DMS 273 (cell line): Measurements from ENCODE around the gene PHC3.
"Not testable (repeated sequence)": the region's sequence is repeated elsewhere in the genome, so short reads cannot be mapped to it uniquely, and the experiment has no call there.

Experiments
- DNase-seq: peaks from one replicate; lab custom pipeline; 2025; ENCODE audit not compliant: unreplicated experiment; lab: John Stamatoyannopoulos, UW

PHC3 gene

GRCh38 chr3:170130532-170130931 lies 51.0 kb downstream of the PHC3 start:
- DNase-seq: no peak

- peak; percentile 49 for DNase-seq
Observed at GRCh38 chr3:170128977-170129431, 52.5 kb downstream of the PHC3 start.

DNA sequence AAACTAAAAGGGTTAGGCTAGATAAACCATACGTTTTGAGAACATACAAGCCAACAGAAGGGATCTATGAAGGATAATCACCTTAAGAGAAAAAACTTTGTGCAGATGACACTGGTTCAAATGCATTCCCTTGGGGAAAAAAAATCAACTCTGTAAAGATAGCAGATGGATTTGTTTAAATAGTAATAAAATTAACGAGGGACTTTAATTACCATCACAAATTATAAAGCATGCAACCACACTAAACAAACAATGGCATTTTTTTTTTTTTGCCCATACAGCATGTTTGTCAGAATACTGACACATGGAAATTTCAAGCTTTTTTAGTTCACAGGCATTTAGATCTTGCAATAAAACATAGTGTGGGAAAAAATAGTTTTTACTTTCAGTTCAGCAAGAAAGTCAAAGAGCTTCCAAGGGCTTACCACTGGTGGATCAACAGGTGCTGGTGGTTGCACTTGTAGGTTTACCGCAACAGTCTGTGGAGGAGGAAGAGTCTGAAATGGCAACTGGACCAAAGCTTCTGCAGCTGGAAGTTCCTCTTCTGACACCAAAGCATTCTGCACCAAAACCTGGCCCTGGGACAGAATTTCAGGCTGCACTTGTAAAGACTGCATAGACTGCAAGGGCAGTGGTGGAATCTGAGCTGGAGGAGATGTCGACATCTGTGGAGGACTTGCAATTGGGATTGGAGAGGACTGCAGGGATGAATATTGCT lies 53.1 kb downstream of the PHC3 start:
- DNase-seq: peak; percentile 47

DNA sequence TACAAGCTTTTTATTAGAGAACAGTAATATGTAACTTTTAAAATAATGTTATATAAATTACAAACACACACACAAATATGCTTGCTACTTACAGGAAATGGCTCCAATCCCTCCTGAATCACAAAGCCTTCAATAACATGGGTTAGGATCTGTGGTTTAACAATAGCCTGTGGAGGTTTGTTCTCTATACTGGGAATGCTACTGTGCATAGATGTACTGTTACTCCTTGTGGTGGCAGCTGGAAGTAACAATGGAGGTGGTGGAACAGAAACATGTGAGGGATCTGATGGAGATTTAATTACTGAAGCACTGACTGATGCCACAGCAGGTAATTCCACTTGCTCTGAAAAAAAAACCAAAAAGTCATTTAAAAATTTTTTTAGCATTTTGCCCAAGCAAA lies 64.4 kb downstream of the PHC3 start:
- peak; percentile 32 for DNase-seq

GRCh38 chr3:170114165-170114564 lies 67.4 kb downstream of the PHC3 start:
- not testable (repeated sequence) for DNase-seq

DNA sequence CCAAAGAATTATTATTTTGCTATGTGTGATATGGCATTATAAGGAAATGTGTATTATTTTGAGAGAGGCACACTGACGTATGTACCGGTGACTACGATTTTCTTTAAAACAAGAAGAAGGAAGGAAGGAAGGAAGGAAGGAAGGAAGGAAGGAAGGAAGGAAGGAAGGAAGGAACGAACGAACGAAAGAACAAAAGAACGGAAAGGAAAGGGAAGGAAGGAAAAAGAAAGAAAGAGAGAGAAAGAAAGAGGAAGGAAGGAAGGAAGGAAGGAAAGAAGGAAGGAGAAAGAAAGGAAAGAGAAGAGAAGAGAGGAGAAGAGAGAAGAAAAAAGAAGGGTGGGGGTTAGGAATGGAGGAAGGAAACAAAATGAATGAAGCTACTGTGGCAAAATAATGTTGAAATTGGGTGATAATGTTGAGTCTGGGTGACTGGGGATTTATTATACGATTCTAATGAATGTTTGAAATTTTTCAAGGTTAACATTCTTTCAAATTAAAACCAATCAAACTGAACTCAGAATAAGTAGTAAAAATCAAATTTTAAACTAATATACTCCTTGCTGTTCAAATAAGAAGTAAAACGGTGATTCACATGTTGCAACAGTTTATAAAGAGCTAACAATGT lies 70.3 kb downstream of the PHC3 start:
- no peak for DNase-seq

DNA sequence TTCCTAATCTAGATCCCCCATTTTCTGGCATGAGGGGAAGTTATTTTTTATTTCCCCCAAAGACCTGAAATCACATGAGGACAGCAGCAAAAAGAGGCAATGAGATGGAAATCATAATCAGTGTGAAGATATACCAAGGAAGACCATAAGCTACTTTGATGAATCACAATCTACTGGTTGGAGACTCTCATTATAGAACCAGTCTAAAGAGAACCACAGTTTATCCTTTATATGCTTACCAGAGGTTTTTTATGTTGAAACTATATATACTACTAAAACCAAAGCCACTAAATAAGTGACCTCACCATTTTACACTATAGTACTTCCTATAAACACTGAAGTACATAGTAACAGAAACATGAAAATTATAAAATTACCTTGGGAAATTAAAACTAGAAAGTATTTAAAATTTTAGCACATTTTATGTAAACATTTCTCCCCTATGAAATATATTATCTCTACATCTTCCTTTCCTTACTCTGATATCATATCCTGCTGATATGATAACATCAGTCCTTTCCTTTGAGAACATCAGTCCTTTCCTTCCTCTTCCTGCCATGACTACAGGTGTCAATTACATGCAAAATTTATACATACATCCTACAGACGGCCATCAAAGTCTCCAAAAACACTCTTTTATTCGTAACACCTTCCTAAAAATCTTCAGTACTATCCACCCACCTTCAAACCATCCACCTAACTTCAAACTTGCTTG lies 71.8 kb downstream of the PHC3 start:
- no peak for DNase-seq

- DNase-seq: no peak
Observed at GRCh38 chr3:170108955-170109354, 72.6 kb downstream of the PHC3 start.

GRCh38 chr3:170107941-170108340 lies 73.6 kb downstream of the PHC3 start:
- DNase-seq: no peak

- no peak for DNase-seq
Observed at GRCh38 chr3:170102431-170102830, 79.1 kb downstream of the PHC3 start.

- no peak for DNase-seq
Observed at GRCh38 chr3:170100944-170101343, 80.6 kb downstream of the PHC3 start.

DNA sequence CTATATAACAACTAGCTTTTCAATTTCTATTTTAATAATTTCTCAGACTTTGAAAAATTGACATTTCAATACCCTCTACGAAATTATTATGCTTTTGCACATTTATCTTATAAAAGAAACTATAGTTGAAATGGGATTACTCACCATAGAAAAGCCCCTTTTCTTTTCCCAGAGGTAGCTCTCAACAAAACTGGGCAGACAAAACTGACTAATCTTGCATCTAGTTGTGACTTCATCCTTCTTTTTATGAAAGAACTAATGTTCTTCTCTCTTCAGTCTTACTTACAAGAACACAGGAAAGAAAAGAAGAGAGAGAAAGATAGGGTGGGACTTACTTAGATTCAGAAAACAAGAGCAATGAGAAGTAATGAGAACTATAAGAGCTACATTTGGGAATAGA lies 82.8 kb downstream of the PHC3 start:
- DNase-seq: no peak

DNA sequence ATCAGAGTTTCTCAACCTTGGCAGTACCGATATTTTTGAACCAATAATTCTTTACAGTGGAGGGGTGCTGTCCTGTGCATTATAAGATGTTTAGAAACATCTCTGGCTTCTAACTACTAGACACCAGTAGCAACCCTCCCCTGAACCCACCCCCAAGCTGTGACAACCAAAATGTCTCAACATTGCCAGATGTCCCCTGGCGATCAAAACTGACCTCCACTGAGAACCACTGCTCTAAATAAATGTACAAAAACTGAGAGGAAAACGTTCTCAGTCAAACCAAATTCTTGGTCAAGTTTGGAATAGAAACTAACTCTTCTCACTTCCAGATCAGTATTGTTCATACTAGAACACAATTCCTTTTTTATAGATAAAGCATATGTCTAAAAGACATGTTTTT lies 85.2 kb downstream of the PHC3 start:
- no peak for DNase-seq

GRCh38 chr3:170095771-170096170 lies 85.8 kb downstream of the PHC3 start:
- DNase-seq: no peak

- DNase-seq: no peak
Observed at GRCh38 chr3:170092907-170093306, 88.6 kb downstream of the PHC3 start.

DNA sequence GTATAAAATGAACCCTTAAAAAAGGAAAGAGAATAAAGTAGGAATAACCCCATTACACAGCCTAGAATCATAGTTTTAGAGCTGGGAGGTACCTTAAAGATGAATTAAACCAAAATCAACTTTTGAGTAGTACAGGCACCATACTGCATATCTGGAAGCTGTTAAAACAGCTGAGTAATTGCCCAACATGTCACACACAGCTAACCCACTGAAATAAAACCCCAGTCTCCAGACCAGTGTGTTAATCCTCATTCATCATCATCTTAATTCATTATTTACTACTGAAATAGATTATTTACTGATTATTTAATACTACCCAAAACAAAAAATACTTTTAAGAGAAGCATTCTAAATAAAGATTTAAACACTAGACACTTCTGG lies 90.9 kb downstream of the PHC3 start:
- DNase-seq: no peak

- no peak for DNase-seq
Observed at GRCh38 chr3:170089862-170090600, 91.5 kb downstream of the PHC3 start.

- no peak for DNase-seq
Observed at GRCh38 chr3:170085396-170085795, 96.1 kb downstream of the PHC3 start.

DNA sequence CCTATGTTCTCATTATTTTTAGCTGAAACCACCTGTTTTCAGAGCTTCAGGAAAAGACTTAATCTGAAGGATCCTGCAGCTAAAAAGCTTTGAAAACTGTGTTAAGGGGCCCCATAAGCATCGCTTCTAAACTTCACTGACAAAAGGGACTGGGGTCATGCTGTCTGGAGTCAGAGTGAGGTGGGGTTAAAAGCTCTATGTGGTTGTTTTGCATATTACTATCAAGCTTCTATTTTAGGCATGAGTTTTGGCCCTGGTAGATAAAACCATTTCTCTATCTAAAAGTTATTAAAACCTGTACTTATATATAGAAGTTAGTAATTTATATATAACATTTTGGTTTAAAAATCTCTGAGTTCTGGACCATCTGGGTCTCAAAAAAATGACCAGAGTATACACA lies 98.2 kb downstream of the PHC3 start:
- no peak for DNase-seq

DNA sequence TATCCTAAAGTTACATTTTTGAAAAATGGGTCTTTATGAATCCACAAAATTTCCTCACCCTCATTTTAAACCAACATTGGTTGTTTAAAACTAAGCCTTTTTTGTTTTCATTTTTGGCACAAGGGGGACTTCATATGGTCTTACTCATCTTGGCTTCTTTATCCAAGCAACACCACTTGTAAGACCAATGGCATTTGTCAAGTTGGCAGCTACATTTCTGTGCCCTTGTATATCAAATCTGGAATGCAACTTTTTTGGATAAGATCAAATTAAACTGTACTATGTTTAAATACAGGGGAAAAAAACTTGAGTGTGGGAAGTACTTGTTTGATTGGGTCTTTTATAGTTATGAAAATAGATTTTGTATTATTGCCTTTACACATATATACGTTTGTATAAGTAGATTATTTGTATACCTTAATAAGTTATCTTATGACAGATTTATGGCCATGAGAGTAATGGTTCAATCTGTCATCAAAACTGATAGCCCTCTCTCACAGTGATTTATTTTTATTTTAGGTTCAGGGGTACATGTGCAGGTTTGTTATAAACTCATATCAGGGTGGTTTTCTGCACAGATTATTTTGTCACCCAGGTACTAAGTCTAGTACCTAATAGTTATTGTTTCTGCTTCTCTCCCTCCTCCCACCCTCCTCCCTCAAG lies 100.3 kb downstream of the PHC3 start:
- DNase-seq: no peak

DNA sequence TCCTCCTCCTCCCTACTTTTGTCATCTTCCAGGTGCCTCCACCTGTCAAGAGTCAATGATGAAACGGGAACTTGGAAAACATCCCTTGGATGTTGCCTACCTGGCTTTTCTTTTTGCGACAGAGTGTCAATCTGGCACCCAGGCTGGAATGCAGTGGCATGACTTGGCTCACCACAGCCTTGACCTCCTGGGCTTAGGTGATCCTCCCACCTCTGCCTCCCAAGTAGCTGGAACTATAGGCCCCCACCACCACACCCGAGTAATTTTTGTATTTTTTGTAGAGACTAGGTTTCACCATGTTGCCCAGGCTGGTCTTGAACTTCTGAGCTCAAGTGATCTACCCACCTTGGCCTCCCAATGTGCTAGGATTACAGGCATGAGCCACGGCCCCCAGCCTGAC lies 100.9 kb downstream of the PHC3 start:
- DNase-seq: no peak
